Right hindlimb (tissue), 1 donor: ENCODE results near the gene KCNJ6.
"Not testable (repeated sequence)": the region's sequence is repeated elsewhere in the genome, so short reads cannot be mapped to it uniquely, and the experiment has no call there.

ENCODE experiments used
- DNase-seq: peaks from one replicate; pipeline ENCODE4 v3.0.0-alpha.2; 2018

The KCNJ6 gene

DNA sequence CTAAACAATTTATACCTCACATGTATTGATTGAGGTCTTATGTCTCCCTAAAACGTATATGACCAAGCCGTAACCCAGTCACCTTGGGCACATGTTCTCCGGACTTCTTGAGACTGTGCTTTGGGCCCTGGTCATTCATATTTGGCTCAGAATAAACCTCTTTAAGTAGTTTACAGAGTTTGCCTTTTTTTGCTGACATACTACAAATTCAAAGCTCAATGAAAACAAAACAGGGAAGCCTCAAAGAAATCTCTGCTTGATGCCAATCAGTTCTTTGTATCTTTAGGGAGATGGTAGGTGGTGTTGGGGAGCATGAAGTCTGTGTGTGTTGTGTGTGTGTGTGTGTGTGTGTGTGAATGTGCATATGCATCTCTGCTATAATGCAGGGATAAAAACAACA lies 247.0 kb downstream of the KCNJ6 start:
- DNase-seq: no peak

- DNase-seq: no peak
These were observed 247.6 kb downstream of the KCNJ6 start for GRCh38 chr21:37668462-37669239.

GRCh38 chr21:37667380-37667779 lies 248.9 kb downstream of the KCNJ6 start:
- DNase-seq: no peak

DNA sequence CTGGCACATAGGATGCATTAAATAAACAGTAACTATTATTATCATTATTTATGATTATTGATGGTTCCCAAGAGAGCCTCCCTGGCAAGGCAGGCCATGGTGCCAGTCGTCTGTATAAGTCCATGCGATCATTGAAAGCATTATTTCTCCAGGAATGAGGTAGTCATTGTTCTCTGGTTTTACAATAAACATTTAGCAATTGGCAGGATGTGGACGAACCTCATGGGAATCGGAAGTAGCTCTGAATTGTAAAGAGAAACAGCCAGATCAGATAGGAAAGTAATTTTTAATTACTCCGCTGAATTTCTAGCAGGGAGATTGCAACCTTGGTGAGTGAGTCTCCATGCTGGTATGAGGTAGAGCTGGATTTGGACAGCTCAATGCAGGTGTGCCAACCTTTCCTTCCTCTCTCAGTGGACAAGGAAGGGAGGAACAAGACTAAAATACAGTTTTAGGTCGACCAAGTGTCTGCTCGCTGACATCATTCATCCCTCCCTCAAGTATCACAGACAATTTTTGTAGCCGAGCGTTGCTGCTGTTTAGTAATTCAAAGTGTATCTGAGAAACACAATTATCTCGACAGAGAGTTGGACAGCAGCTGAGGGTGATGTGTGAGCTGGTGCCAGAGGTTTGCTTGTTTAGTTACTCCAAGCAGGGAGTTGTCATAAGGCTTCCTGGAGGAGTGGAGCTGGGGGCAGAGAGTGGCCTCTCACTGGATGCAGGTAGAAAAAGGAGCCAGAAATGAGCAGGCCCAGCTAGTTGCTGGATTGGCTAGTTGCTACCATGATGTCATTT lies 250.8 kb downstream of the KCNJ6 start:
- DNase-seq: no peak

DNA sequence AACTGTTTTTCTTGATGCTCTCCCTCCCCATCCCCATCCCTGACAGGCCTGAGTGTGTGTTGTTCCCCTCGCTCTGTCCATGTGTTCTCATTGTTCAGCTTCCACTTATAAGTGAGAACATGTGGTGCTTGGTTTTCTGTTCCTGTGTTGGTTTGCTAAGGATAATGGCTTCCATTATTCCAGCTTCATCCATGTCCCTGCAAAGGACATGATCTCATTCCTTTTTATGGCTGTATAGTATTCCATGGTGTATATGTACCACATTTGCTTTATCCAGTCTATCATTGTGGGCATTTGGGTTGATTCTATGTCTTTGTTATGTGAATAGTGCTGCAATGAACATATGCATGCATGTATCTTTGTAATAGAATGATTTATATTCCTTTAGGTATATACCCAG lies 254.0 kb downstream of the KCNJ6 start:
- DNase-seq: not testable (repeated sequence)

GRCh38 chr21:37660709-37661108 lies 255.5 kb downstream of the KCNJ6 start:
- no peak for DNase-seq

DNA sequence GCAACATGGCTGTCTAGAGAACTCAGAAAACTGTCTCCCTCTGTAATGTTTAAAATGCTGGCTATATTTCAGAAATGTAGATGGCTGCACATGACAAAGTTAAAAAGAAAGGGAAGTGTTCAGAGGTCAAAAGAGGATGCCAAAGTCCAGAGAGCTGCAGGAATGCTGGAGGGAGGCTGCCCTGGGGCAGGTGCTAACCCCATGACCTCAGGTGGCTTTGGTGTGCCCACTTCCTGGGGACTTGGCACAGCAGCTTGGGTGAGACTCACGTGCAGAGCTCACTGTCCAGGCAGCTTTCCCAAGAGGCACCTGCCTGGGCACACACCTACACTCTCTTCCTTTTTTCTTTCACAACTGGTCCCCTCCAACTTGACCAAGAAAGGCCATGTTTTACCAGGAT lies 256.4 kb downstream of the KCNJ6 start:
- DNase-seq: no peak

DNA sequence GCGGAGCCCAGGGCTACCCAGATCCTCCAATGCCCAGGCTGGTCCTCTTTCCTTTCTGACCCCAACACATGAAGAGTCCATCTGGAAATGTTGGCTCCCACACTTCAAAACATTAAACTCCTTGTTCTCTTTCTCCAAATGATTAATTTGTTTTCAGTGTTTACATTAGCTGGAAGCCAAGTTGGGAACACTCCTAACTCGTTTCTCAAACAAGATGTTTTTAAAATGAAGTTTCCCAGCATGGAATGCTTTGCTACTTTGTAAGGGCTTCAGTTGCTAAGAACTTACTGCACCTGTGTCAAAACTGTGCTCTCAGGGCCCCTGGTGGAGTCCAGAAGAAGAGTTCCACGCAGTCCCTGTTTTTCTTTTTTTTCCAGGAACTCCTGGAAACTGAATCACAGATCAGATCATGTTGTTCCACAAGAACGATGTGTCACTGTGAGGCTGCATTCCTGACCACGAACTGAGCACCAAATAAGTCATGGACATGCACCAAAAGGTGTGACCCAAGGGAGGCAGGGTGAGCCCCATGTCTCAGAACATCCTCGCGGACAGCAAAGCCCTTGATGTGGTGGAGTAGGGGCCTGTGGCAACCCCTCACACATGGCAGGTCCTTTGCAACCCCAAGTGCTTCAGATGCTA lies 257.3 kb downstream of the KCNJ6 start:
- DNase-seq: no peak

DNA sequence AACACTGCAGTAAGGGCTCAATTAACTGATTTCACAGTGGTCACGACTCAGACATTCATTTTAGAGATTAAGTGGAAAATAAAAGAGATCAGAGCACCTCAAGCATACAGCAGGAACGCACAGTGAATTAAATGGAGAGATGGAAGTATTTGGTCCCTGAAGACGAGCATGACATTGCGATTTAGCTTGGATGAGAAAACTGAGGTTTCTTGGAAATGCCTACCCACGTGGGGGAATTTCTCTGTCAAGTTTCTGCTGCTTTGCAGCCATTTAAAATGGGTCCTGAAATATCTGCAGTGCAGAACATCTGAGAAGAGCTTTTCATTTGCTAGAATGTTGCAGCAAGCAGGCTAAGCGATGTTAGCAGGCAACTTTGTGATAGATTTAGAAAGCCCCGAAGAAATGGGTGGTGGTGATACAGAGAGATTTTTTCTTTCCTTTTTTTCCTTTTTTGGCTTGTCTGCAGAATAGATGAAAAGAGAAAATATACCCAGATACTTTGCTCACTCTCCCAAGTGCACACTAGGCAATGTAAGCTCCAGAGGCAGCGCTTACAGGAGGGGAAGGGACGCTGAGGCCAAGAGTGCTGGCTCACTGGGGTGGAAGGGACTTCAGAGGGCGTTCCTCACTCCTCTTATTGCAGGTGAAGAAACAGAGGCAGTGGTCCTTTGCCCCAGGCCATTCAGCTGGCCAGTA lies 258.0 kb downstream of the KCNJ6 start:
- no peak for DNase-seq

DNA sequence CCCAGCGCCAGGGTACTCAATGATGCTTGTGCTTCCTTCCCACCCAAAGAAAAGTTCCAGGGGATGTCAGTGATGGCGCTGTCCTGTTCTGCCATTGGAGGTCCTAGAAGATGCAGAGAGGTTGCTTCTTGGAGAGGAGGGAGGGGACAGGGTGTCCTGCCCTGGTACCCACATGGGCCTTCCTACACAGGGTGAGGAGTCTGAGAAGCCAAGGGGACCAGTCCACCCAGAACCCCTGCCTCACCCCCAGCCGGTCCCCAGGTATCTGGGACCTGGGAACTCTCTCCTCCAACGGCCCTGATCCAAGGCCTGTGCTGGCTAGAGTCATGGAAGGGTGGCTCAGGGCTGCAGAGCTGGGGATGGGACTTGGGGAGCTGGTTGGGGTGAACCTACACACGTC lies 259.4 kb downstream of the KCNJ6 start:
- no peak for DNase-seq

GRCh38 chr21:37655611-37656300 lies 260.5 kb downstream of the KCNJ6 start:
- DNase-seq: no peak

DNA sequence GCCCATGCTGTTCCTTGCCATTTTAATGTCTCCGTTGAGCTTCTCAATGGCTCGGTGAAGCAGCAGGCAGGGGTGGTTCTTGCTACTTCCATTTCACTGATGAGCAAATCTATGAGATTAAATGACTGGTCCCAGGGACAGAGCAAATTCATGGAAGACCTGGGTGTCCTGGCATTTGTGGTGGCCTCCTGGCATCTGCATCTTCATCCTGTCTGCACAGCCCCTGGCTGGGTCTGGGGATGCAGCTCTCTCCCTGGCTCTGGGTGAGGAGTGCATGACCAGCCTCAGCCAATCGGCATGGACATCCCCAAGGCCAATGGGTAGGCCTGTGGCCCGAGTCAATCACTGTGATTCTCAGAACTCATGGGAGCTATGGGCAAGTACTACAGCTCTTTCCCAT lies 261.7 kb downstream of the KCNJ6 start:
- no peak for DNase-seq

DNA sequence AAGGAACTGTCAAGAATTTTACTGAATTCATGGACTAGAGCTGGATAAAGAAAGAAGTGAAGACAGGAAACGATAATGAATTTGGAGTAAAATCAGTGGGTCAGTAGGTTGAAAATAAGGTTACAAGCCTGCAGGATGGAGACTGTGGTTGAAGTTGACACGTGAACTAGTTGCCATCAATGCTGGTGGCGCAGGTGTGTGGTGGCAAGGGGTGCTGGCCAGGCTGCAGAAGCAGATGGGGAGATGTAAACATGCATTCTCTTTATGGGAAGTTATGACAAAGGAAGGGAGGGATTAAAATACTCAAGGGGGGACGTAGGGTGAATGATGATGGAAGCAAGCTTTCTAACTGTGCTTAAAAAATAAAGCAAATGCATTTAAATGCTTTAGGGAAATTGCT lies 263.1 kb downstream of the KCNJ6 start:
- DNase-seq: no peak

DNA sequence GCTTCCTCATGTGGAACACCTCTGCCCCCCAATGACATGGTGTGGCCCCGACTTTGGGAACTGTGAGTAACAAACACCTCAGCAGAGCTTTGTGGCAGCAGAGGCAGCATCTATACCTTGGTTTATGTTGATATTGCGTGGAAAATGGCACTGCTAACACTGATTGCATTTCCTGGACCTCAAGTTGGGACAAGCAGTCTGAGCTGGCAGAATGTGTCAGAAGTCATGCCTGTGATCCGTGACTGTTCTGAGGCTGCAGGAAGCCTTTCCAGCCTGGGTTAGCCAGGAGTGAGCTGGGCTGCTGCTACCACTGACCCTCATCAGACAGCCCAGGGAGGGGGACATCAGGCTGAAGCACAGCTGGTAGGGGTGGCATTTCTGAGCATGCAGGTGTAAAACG lies 268.5 kb downstream of the KCNJ6 start:
- no peak for DNase-seq

DNA sequence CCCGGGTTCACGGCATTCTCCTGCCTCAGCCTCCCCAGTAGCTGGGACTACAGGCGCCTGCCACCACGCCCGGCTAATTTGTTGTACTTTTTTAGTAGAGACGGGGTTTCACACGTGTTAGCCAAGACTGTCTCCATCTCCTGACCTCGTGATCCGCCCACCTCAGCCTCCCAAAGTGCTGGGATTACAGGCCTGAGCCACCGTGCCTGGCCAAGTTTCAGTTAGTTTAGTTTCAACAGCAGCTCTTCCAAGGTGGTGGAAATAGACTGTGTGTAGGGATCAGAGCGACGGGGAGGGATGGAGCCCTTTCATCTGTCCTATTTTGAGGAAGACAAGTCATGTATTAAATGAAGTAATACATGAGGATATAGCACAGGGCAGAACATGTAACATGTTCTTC lies 269.5 kb downstream of the KCNJ6 start:
- not testable (repeated sequence) for DNase-seq

GRCh38 chr21:37645848-37646247 lies 270.4 kb downstream of the KCNJ6 start:
- no peak for DNase-seq

- no peak for DNase-seq
These were observed 271.6 kb downstream of the KCNJ6 start for GRCh38 chr21:37644636-37645035.

DNA sequence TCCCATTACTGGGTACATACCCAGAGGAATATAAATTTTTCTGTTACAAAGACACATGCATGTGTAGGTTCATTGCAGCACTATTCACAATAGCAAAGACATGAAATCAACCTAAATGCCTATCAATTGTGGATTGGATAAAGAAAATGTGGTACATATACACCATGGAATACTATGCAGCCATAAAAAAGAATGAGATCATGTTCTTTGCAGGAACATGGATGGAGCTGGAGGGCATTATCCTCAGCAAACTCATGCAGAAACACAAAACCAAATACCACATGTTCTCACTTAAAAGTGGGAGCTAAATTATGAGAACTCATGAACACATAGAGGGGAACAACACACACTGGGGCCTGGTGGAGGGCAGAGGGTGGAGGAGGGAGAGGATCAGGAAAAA lies 272.4 kb downstream of the KCNJ6 start:
- not testable (repeated sequence) for DNase-seq

- DNase-seq: no peak
These were observed 273.8 kb downstream of the KCNJ6 start for GRCh38 chr21:37642493-37642892.

DNA sequence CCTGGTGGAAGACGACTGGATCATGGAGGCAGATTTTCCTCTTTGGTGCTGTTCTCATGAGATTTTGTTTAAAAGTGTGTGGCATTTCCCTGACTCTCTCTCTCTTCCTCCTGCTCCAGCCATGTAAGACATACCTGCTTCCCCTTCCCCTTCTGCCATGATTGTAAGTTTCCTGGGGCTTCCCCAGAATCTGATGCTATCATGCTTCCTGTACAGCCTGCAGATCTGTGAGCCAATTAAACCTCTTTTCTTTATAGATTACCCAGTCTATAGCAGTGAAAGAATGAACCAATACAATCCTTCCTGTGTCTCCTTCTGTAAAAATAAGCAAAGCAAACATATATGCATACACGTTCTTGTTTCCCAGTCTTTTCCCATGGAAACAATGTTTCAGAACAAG lies 276.5 kb downstream of the KCNJ6 start:
- no peak for DNase-seq

DNA sequence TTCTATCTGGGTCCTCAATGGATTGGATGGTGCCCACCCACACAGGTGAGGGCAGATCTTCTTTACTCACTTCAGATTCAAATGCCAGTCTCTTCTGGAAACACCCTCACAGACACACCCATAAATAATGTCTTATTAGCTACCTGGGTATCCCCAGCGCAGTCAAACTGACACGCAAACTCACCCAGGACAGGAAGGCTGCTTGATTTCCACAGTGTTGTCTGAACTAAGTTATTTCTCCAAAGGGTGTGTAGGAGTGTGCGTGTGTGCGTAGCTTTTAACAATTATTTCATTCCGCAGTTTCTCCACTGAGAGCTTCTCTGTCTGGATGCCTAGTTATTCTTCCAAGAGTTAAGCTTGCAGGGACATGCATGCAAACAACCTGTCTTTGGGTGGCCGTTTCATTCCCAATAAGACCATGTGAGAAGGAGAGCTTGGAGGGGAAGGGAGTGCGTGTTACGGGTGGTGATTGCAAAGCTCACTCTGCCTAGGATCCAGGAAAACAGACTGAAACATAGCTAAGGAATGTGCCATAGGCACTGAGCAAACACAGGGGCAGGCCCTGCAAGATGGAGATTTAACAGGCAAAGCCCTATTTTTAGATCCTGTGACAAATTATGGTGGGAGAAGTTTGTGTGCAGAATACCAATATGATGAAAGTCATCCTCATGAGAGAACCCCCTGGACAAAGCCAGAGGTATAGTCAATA lies 280.0 kb downstream of the KCNJ6 start:
- DNase-seq: no peak
